Epithelial cell of proximal tubule (primary cell): ENCODE measurements around the gene TMEM163. TPM values are rescaled to one million over a fixed set of nuclear protein-coding genes. Genes with fewer than 3 reads are reported as not detected.

ENCODE experiments used
- DNase-seq: peaks from one replicate; pipeline ENCODE4 v3.0.0-alpha.2; 2011; ENCODE audit warnings: low read depth
- H3K4me3 ChIP-seq: 2 replicates; pipeline ENCODE4 v1.5.1; 2011; ENCODE audit warnings: low read depth, mild to moderate bottlenecking, low read length
- CTCF ChIP-seq: conservative IDR thresholded peaks from 2 replicates; pipeline ENCODE4 v1.5.1; 2012; ENCODE audit warnings: low read depth, mild to moderate bottlenecking, low read length
- total RNA-seq: library from RNA; depleted of rRNA; stranded (reverse); fragments of >200 nt; gene quantifications from 2 replicates; pipeline ENCODE4 v1.2.3, GENCODE V29; 2015

The TMEM163 gene
- total RNA-seq, 1 donor from 2014 or later: 0.40 TPM

GRCh38 chr2:134576478-134576877 lies 142.3 kb downstream of the TMEM163 start:
- no peak for DNase-seq
- H3K4me3 ChIP-seq: no peak overlapping the region
- no peak for TF ChIP-seq CTCF

- TF ChIP-seq CTCF: no peak
- no peak for DNase-seq
- H3K4me3 ChIP-seq: no peak overlapping the region
Observed at GRCh38 chr2:134575888-134576287, 142.9 kb downstream of the TMEM163 start.

GRCh38 chr2:134574611-134575330 lies 144.0 kb downstream of the TMEM163 start:
- DNase-seq: no peak
- no peak for TF ChIP-seq CTCF
- H3K4me3 ChIP-seq: no peak overlapping the region

- DNase-seq: no peak
- TF ChIP-seq CTCF: no peak
- H3K4me3 ChIP-seq: no peak overlapping the region
Observed at GRCh38 chr2:134573724-134574123, 145.1 kb downstream of the TMEM163 start.

GRCh38 chr2:134573085-134573370 lies 145.8 kb downstream of the TMEM163 start:
- no peak for TF ChIP-seq CTCF
- DNase-seq: no peak
- H3K4me3 ChIP-seq: no peak overlapping the region

GRCh38 chr2:134572314-134573084 lies 146.3 kb downstream of the TMEM163 start:
- no peak overlapping the region for H3K4me3 ChIP-seq
- DNase-seq: no peak
- TF ChIP-seq CTCF: no peak

- no peak for DNase-seq
- no peak for TF ChIP-seq CTCF
- H3K4me3 ChIP-seq: no peak overlapping the region
Observed at GRCh38 chr2:134570676-134571075, 148.1 kb downstream of the TMEM163 start.
